Nucleus accumbens (tissue), 56 donors: Measurements from ENCODE around the gene SPOP.

Experiments
- DNase-seq, 56 donors: peaks; one replicate each; lab custom pipeline; 2025; lab: John Stamatoyannopoulos, UW

The SPOP gene

GRCh38 chr17:49590874-49591273, 87.0 kb downstream of the SPOP start:
- no peak for DNase-seq

- no peak for DNase-seq
Measured at GRCh38 chr17:49589577-49589927, 88.3 kb downstream of the SPOP start.

DNA sequence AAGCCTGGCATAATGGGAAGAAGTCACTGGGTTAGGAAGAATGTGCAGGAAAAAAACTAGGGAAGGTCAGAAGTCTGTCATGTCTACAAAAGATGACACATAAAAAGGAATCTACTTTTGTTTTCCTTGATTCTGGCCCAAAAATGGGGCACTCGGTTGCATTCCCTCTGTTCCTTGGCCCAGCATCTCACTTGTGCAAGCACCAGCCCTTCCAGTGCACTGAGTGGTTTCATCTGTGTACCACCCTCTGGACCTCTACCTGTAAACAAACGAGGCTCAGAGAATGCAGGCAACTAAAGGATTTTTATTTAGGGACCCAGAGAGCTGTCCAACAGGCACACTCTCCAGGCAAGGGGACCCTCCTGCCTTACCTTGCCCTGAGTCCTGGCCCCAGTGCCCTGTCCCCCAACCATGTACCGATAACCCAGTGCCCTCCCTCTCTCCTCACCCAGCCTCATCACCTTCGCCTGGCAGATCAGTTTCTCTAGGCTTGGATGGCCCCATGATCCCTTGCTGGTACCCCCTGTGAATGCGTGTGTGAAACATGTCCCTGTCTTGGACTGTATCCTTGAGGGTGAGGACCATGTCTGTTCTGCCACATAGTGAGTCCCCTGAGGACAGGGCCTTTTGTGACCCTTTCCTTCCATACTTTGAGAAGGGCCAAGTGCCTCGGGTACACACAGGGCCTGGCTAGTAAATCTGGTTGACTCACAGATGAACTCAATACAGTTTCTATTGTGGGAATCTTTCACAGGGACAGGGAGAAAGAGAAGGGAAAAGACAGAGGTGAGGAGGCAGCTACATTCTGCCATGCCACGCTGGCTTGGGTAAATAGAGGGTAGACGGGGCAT, 88.9 kb downstream of the SPOP start:
- no peak for DNase-seq

GRCh38 chr17:49588312-49588711, 89.6 kb downstream of the SPOP start:
- DNase-seq = no peak

DNA sequence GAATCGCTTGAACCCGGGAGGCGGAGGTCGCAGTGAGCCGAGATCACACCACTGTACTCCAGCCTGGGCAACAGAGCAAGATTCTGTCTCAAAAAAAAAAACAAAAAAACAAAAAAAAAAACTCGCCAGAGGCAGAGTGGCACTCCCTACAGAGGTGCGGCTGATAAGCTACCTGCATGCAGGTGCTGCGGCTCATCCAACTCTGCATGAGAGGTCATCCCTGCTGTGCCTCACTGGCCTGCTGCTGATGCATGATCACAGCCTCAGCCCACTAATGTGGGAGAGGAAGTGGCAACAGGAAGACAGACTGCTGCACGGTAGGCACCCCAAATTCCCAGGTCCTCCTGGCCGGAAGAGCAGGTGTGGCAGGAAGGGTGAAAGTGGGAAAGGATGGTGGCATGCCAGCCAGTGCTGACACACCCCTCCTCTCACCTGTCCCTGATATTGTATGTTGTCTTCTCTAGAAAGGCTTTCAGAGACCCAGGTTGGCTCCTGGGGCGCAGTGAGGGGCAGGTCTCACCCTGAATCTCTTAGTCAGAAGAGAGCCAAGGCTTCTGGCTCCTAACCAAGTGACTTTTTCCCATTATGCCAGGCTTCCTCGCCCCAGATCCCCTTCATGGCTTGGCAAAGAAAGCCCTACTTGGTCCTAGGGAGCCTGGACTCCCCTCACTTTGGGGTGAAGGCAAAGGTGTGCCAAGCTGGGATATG, 90.4 kb downstream of the SPOP start:
- DNase-seq = no peak

DNA sequence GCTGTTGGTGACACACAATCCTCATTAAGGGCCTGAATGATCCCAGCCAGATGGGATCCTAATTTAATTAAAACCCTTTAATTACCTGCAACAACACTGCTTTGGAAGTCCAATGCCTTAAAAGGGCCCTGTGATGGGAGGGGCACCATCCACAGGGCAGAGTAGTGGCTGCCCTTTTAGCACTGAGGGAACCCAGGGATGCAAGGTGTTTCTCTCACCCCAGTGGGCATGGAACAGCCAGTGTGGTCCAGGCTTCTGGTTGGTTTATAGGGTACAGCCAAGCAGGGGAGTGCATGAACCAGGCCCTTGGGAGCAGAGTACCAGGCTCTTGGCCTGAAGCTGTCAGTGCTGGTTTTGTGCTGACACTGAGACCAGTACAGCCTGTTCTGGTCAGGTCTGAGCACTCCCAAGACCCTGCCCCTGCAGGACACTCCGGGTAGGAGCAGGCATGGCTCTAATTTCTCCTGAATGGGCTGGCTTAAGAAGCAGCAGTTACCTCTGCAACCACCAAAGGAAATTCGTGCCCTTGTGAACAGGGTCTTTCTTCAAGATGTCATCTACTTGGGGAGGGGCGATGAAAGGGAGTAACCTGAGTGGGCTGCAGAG, 92.4 kb downstream of the SPOP start:
- no peak for DNase-seq

DNA sequence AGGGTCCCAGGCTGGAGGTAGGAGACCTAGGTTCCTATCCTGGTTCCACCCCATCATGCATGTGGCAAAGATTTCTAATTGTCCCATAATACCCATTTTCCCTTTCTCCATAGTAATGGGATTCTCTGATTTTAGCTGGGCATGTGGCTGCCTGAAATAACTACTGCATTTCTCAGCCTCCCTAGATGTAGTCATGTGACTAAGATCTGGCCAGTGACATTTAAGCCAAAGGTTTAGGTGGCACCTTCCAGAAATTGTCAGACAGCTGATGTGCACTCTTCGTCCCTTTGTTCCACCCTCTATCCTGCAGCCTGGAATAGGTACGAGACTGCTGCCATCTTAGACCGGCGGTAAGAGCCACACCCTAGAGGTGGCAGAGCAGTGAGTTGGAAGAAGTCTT, 94.0 kb downstream of the SPOP start:
- DNase-seq = no peak

DNA sequence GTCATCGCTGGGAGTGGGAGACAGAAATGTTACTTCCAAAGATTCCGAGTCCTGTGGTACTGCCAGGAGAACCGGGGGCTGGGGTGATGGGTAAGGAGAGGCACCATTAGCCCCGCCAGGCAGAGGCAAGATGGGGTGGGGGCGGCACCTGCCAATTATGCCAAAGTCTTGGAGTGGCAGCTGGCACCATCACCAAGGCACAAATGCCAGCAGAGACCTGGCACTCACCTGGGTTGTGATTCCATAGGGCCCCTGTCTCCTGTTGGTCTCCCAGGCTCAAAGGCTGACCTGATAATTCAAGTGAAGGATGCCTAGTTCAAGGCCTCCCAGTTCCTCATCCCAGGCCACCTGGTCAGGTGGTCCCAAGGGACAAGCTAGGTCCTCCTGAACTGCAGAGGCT, 94.7 kb downstream of the SPOP start:
- DNase-seq = no peak

- no peak for DNase-seq
Measured at GRCh38 chr17:49582789-49583188, 95.1 kb downstream of the SPOP start.

GRCh38 chr17:49582055-49582722, 95.7 kb downstream of the SPOP start:
- DNase-seq = no peak

DNA sequence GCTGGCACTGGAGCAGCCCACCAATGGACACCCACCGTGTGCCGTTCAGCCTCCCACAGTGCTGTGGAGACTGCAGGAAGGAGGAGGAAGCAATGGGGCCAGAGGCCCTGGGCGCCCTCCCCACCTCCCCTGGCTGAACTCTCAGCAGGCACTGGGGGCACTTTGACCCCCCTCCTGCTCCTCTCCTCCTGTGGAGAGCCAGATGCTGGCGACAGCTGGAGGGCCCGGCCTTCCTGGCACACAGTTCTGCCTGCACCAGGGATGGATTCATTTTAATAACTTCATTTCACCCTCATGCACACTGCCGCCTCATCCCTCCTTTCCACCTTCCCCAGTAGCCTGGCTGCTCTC, 96.3 kb downstream of the SPOP start:
- DNase-seq = no peak

DNA sequence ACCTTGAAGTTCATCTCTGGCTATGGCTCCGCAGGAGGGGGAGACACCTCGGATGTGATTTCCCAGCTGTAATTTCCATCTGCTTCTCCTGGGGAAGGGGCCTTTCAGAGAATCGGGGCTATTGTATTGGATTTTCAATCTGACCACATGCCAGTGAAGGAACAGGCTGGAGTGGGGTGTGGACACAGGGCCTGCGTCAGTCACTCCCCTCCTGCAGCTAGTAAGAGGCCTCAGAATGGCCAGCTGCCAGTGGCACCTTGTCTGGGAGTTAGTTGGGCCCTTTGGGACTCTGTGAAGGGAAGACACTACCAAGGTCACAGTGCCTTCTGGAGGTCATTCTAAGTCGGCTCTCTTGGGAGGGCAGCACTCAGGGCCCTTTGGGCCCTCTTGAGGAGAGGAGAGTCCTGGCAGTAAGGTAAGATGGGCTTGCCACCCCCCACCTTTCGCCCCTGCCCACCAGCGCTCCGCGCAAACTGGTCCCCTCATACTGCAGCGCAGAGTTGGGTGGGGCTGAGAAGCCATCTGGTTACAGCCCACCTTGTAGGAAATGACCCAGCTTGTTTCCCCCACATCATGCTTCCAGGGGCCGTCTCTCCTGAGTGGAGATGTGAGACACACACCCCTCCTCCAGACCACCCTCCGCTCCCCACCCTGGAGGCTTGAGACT, 96.8 kb downstream of the SPOP start:
- DNase-seq = no peak

DNA sequence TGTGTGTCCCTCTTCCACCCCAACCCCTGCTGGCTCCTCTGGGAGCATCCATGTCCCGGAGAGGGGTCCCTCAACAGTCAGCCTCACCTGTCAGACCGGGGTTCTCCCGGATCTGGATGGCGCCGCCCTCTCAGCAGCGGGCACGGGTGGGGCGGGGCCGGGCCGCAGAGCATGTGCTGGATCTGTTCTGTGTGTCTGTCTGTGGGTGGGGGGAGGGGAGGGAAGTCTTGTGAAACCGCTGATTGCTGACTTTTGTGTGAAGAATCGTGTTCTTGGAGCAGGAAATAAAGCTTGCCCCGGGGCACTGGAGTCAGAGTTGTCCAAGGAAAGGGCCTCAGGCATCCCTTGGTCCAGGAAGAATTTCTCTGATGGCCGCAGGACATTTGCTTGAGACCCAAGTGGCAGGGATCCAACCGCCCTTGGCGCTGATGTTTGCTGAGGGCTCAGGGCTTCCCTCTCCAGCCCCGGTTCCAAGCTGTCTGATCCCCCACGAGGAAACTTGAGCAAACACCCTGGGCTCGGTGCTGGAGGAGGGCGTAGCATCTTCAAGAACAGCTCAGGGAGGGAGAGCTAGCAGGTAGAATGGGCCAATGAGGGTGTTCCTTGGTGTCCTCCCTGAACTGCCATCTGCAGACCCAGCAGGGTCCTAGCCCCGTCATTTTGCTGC, 97.7 kb downstream of the SPOP start:
- DNase-seq = no peak

GRCh38 chr17:49579522-49579921, 98.4 kb downstream of the SPOP start:
- DNase-seq = no peak

- DNase-seq = no peak
Measured at GRCh38 chr17:49578952-49579500, 98.9 kb downstream of the SPOP start.

GRCh38 chr17:49578414-49578813, 99.5 kb downstream of the SPOP start:
- no peak for DNase-seq

GRCh38 chr17:49577963-49578362, 99.9 kb downstream of the SPOP start:
- no peak for DNase-seq

- no peak for DNase-seq
Measured at GRCh38 chr17:49577650-49577934, 100.3 kb downstream of the SPOP start.

GRCh38 chr17:49576917-49577649, 100.8 kb downstream of the SPOP start:
- DNase-seq = no peak
